ENCODE results near the gene OR9A4.
"Not testable (repeated sequence)": the region's sequence is repeated elsewhere in the genome, so short reads cannot be mapped to it uniquely, and the experiment has no call there.

OR9A4 gene, protein sequence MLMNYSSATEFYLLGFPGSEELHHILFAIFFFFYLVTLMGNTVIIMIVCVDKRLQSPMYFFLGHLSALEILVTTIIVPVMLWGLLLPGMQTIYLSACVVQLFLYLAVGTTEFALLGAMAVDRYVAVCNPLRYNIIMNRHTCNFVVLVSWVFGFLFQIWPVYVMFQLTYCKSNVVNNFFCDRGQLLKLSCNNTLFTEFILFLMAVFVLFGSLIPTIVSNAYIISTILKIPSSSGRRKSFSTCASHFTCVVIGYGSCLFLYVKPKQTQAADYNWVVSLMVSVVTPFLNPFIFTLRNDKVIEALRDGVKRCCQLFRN

DNA sequence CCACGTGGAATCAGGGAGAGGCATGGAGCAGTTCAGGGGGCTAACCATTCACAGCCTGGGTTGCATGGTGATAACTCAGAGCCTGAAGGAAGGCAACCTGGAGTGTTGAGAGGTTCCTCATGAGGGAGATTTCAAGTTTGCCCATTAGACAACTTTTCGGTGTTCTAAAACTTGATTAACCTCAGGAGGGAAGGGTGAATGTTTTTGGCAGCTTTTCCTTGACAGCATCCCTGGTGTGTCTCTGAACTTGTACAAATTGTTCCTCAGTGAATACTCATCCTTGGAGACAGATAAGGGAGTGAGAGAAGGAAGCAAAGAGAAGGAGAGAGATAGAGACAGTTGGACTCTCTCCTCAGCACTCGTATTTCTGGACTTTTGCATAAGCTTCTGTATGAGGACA is at the start of gene OR9A4:
Gene OR9A4, plus strand, starts transcription at position 301 of the 400 bp plus-strand sequence. CDS start 2,477 bp downstream, outside the sequence.
- in situ Hi-C loops (cut with MboI; ENCODE audit: low sequenced_read_pairs), result no loop called here

DNA sequence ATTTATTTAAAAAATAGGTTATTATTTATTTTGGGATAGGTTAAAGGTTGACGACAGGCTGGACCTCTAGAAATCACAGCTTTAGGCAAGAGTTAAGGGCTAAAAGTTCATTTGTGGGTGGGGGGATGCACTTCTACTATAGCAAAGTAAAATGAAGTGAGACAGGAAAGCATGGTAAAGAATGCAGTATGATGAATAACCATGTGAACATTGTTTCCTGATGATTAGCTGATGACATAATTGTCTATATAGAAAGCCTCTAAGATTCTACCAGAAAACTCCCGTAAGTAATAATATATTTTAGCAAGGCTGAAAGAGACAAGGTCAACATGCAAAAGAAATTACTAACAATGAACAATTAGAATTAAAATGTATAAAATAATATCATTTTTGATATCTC is 49.2 kb upstream of the OR9A4 start:
- in situ Hi-C loops (cut with MboI; ENCODE audit: low sequenced_read_pairs), result no loop called here

DNA sequence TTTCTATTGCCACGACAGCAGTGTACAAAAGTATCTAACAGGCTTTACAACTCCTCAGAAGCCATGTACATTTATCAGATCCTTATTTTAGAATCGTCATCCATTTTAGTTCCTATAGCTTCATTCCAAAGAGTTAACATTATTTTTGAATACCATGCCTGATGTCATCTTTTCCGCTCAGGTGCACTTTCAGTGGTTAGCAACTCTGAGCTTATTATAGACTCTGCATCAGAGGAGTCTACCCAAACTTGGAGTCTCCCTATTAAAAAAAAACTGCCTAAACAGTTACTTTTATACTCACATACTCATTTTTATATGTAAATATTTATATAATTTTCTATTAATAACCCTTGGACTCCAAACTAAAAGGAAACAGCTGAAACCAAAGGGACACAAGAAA is 43.3 kb upstream of the OR9A4 start:
- in situ Hi-C loops (cut with MboI; ENCODE audit: low sequenced_read_pairs), result no loop called here

GRCh38 chr7:141874787-141875186 is 41.4 kb upstream of the OR9A4 start:
- in situ Hi-C loops (cut with MboI; ENCODE audit: low sequenced_read_pairs), result no loop called here

GRCh38 chr7:141875453-141875852 is 40.7 kb upstream of the OR9A4 start:
- in situ Hi-C loops (cut with MboI; ENCODE audit: low sequenced_read_pairs), result no loop called here

DNA sequence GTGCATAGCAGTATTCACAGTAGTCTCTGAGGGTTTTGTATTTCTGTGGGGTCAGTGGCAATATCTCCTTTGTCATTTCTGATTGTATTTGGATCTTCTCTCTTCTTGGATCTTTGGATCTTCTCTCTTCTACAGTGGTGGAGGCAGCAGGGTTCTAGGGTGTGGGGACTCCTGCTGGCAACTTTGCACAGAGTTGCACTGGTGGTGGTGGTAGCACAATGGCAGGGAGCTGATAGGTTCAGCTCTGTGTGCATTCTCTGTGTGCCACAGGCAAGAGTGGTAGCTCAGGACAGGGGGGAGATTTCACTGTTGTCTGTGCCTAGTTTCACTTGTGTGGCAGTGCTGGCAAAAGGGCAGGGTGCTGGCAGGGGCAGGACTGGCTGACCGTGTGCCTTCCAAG is 39.8 kb upstream of the OR9A4 start:
- in situ Hi-C loops (cut with MboI; ENCODE audit: low sequenced_read_pairs), result no loop called here

- in situ Hi-C loops (cut with MboI; ENCODE audit: low sequenced_read_pairs), result no loop called here
Measured at GRCh38 chr7:141877365-141877764, 38.8 kb upstream of the OR9A4 start.

GRCh38 chr7:141880960-141881359 is 35.2 kb upstream of the OR9A4 start:
- in situ Hi-C loops (cut with MboI; ENCODE audit: low sequenced_read_pairs), result no loop called here

GRCh38 chr7:141884539-141885225 is 31.5 kb upstream of the OR9A4 start:
- in situ Hi-C loops (cut with MboI; ENCODE audit: low sequenced_read_pairs), result no loop called here

GRCh38 chr7:141889321-141889720 is 26.9 kb upstream of the OR9A4 start:
- in situ Hi-C loops (cut with MboI; ENCODE audit: low sequenced_read_pairs), result no loop called here

- in situ Hi-C loops (cut with MboI; ENCODE audit: low sequenced_read_pairs), result no loop called here
Measured at GRCh38 chr7:141891336-141891735, 24.9 kb upstream of the OR9A4 start.

DNA sequence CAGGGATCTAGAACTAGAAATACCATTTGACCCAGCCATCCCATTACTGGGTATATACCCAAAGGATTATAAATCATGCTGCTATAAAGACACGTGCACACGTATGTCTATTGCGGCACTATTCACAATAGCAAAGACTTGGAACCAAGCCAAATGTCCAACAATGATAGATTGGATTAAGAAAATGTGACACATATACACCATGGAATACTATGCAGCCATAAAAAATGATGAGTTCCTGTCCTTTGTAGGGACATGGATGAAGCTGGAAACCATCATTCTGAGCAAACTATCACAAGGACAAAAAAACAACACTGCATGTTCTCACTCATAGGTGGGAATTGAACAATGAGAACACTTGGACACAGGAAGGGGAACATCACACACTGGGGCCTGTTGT is 16.8 kb upstream of the OR9A4 start:
- in situ Hi-C loops (cut with MboI; ENCODE audit: low sequenced_read_pairs), result not testable (repeated sequence)

GRCh38 chr7:141906285-141906684 is 9.9 kb upstream of the OR9A4 start:
- in situ Hi-C loops (cut with MboI; ENCODE audit: low sequenced_read_pairs), result no loop called here

GRCh38 chr7:141911391-141911790 is 4.8 kb upstream of the OR9A4 start:
- in situ Hi-C loops (cut with MboI; ENCODE audit: low sequenced_read_pairs), result no loop called here

GRCh38 chr7:141915565-141915964 is 634 bp upstream of the OR9A4 start:
- in situ Hi-C loops (cut with MboI; ENCODE audit: low sequenced_read_pairs), result no loop called here

DNA sequence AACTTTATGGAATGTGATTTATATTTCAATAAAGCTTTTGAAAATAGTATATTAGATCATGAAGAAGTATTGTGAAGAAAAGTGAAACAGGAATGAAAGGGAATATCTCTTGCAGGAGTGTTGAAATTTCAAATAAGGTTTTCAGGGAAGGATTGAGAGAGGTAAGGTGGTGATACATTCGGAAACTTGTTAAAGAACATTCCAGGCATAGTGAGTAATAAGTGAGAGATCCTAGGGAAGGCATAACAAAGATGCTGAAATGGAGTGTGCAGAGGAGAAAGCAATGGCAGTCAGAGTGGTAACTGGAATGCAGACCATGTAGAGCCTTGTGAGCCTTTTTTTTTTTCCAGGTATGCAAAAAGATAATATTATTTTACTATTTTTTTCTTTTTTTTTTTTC is 4.1 kb downstream of the OR9A4 start:
- in situ Hi-C loops (cut with MboI; ENCODE audit: low sequenced_read_pairs), result no loop called here

GRCh38 chr7:141928146-141928844 is 12.1 kb downstream of the OR9A4 start:
- in situ Hi-C loops (cut with MboI; ENCODE audit: low sequenced_read_pairs), result no loop called here

DNA sequence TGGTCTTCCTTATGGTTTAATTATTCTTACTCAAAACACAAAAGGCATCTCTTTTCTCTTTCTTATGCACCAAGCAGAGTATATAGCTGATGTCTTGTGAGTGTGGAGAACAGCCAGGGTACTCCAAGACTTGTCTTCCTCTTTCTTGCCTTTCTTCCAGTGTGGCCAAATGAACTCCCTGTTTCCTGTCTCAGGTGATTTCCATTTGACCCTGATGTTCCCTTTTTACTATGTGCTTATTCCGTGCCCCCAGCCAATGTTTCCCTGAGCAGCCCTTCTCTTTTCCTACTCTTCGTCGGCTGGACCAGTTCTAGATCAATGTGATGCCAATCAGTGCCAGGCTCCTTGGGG is 12.6 kb downstream of the OR9A4 start:
- in situ Hi-C loops (cut with MboI; ENCODE audit: low sequenced_read_pairs), result no loop called here

- in situ Hi-C loops (cut with MboI; ENCODE audit: low sequenced_read_pairs), result no loop called here
Measured at GRCh38 chr7:141930211-141930610, 14.0 kb downstream of the OR9A4 start.

DNA sequence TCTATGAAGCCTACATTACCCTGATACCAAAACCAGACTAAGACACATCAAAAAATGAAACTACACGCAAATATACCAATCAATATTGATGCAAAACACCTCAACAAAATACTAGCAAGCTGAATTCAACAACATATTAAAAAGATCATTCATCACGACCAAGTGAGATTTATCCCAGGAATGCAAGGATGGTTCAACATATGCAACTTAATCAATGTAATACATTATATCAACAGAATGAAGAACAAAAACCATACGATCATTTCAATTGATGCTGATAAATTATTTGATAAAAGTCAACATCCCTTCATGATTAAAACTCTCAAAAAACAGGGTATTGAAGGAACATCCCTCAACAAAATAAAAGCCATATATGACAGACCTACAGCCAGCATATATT is 24.9 kb downstream of the OR9A4 start:
- in situ Hi-C loops (cut with MboI; ENCODE audit: low sequenced_read_pairs), result no loop called here

- in situ Hi-C loops (cut with MboI; ENCODE audit: low sequenced_read_pairs), result no loop called here
Measured at GRCh38 chr7:141943846-141944245, 27.6 kb downstream of the OR9A4 start.

DNA sequence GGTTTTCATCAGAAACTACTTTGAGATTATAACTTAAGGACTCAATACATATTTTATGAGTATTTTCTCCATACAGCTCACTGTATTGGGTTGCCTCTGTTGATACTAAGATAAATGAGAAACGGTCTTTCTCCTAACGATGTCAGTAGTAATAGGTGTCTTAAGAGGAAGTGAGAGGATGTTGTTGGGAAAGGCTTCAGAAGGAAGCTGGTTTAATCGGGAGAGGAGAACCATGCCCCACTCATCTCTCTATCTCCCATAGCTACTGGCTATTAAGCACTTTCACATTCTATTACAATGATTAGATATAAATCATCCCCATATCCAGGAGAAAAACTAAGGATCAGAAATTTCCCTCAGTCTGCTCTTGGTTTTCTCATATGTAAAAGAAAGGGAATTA is 28.6 kb downstream of the OR9A4 start:
- in situ Hi-C loops (cut with MboI; ENCODE audit: low sequenced_read_pairs), result no loop called here
